CD14-positive monocyte (primary cell): ENCODE measurements around the gene FABP1. TPM values are rescaled to one million over a fixed set of nuclear protein-coding genes. Genes with fewer than 3 reads are reported as not detected.

Experiments used
- DNase-seq, 3 donors: peaks; one replicate each; pipeline ENCODE4 v3.0.0-alpha.2; 2011 to 2022
- H2AFZ ChIP-seq: 2 replicates; pipeline ENCODE4 v1.6.0; 2012; ENCODE audit warnings: mild to moderate bottlenecking, low read depth, low read length, inconsistent platforms; ENCODE audit not compliant: insufficient read depth, poor library complexity, severe bottlenecking
- H3K27ac ChIP-seq, 2 donors: 1 replicate in 1 of 2; 2 replicates in 1 of 2; pipeline ENCODE4 v1.5.1; 2012 to 2013; ENCODE audit warnings: low read length in 2 of 2, control low read depth in 1 of 2, inconsistent platforms in 1 of 2, low read depth in 1 of 2, mild to moderate bottlenecking in 1 of 2
- H3K27me3 ChIP-seq, 2 donors: one replicate each; pipeline versions ENCODE4 v1.6.0 to v1.6.1; 2011 to 2013; ENCODE audit warnings: low read length in 2 of 2; ENCODE audit not compliant: control insufficient read depth in 2 of 2, insufficient read depth in 2 of 2
- H3K36me3 ChIP-seq, 2 donors: replicated peaks in 1 of 2; 1 replicate in 1 of 2; 2 replicates in 1 of 2; pipeline versions ENCODE4 v1.5.1 to v1.6.1; 2012 to 2013; ENCODE audit warnings: low read length in 2 of 2, control low read depth in 1 of 2, inconsistent platforms in 1 of 2, mild to moderate bottlenecking in 1 of 2; ENCODE audit not compliant: insufficient read depth in 2 of 2, control insufficient read depth in 1 of 2
- H3K4me1 ChIP-seq, 2 donors: 1 replicate in 1 of 2; 2 replicates in 1 of 2; pipeline versions ENCODE4 v1.5.1 to v1.6.1; 2012 to 2013; ENCODE audit warnings: low read length in 2 of 2, control low read depth in 1 of 2, inconsistent platforms in 1 of 2, mild to moderate bottlenecking in 1 of 2, moderate library complexity in 1 of 2; ENCODE audit not compliant: insufficient read depth in 2 of 2, control insufficient read depth in 1 of 2
- H3K4me2 ChIP-seq: replicated peaks from 2 replicates; pipeline ENCODE3; 2012; ENCODE audit warnings: low read length, moderate library complexity, mild to moderate bottlenecking; ENCODE audit not compliant: poor library complexity, severe bottlenecking; ENCODE audit errors: extremely low read depth
- H3K4me3 ChIP-seq, 3 experiments: fragments of 200-600 bp in 1 of 3; sonication (generic) in 1 of 3; replicated peaks in 1 of 3; 1 replicate in 2 of 3; 2 replicates in 1 of 3; pipeline ENCODE4 v1.5.1; 2011 to 2013; ENCODE audit warnings: low read length in 3 of 3, mild to moderate bottlenecking in 3 of 3, control low read depth in 2 of 3, low read depth in 2 of 3, inconsistent platforms in 1 of 3, moderate library complexity in 1 of 3
- H3K79me2 ChIP-seq: 2 replicates; pipeline ENCODE4 v1.6.0; 2012; ENCODE audit warnings: mild to moderate bottlenecking, control low read depth, inconsistent platforms, low read length, moderate library complexity; ENCODE audit not compliant: insufficient read depth
- H3K9ac ChIP-seq: 2 replicates; pipeline ENCODE4 v1.6.0; 2017; ENCODE audit warnings: low read length, mild to moderate bottlenecking; ENCODE audit not compliant: insufficient read depth, poor library complexity, severe bottlenecking
- H3K9me3 ChIP-seq, 2 donors: replicated peaks in 1 of 2; 1 replicate in 1 of 2; 2 replicates in 1 of 2; pipeline versions ENCODE4 v1.5.1 to v1.6.1; 2012 to 2013; ENCODE audit warnings: low read length in 2 of 2, control low read depth in 1 of 2; ENCODE audit not compliant: control insufficient read depth in 1 of 2, insufficient read depth in 1 of 2
- H4K20me1 ChIP-seq: 2 replicates; pipeline ENCODE4 v1.6.0; 2012; ENCODE audit warnings: mild to moderate bottlenecking, low read length, control low read depth, moderate library complexity; ENCODE audit not compliant: insufficient read depth
- H3K27ac Mint-ChIP-seq, 7 donors: one replicate each; pipeline ENCODE4 v1.8.0; 2020; ENCODE audit warnings: mild to moderate bottlenecking in 7 of 7, mixed read lengths in 7 of 7, moderate library complexity in 6 of 7, inconsistent platforms in 2 of 7
- H3K27me3 Mint-ChIP-seq, 3 donors: one replicate each; pipeline ENCODE4 v1.8.0; 2021 to 2022; ENCODE audit warnings: low read depth in 3 of 3, mild to moderate bottlenecking in 3 of 3, mixed read lengths in 3 of 3, moderate library complexity in 3 of 3, inconsistent platforms in 1 of 3
- H3K36me3 Mint-ChIP-seq, 2 donors: one replicate each; pipeline ENCODE4 v1.8.0; 2020; ENCODE audit warnings: mixed read lengths in 2 of 2, inconsistent platforms in 1 of 2, mild to moderate bottlenecking in 1 of 2
- H3K4me1 Mint-ChIP-seq: one replicate; pipeline ENCODE4 v1.8.0; 2020; ENCODE audit warnings: mild to moderate bottlenecking, mixed read lengths
- H3K4me3 Mint-ChIP-seq, 2 donors: one replicate each; pipeline ENCODE4 v1.8.0; 2020; ENCODE audit warnings: mild to moderate bottlenecking in 2 of 2, mixed read lengths in 2 of 2, moderate library complexity in 1 of 2
- H3K9me3 Mint-ChIP-seq, 7 donors: one replicate each; pipeline ENCODE4 v1.8.0; 2020 to 2022; ENCODE audit warnings: mixed read lengths in 7 of 7, mild to moderate bottlenecking in 6 of 7, moderate library complexity in 6 of 7, inconsistent platforms in 2 of 7
- WGBS: methylation state at CpG from one replicate; pipeline ENCODE4 v1.1.5; 2013; ENCODE audit warnings: missing lambda C conversion rate; ENCODE audit not compliant: insufficient coverage; 5-methylcytosine and 5-hydroxymethylcytosine counted together
- intact Hi-C, 2 donors: fragments of 100-400 bp; cut with micrococcal nuclease; formaldehyde crosslinking; loops; one replicate each; pipeline versions ENCODE4 v1.15.0 to v1.15.1; 2023
- polyA plus RNA-seq, 3 donors: library from polyadenylated mRNA; depleted of rRNA in 1 of 3; unstranded in 2 of 3; stranded (reverse) in 1 of 3; fragments of 300-500 nt in 2 of 3; fragments of >200 nt in 1 of 3; fragmentation: Illumina TruSeq in 2 of 3; gene quantifications; 1 replicate in 2 of 3; 2 replicates in 1 of 3; pipeline ENCODE4 v1.2.3, GENCODE V29; 2012 to 2021
- TF ChIP-seq, protein P1 (sequence below): fragments of 200-600 bp; IDR thresholded peaks from one replicate; pipeline ENCODE4 v1.8.0; 2022; ENCODE audit warnings: antibody characterized with exemption, mild to moderate bottlenecking

Gene FABP1
- polyA plus RNA-seq, 3 donors, result not detected

GRCh38 chr2:88087763-88088162, 40.1 kb downstream of the FABP1 start:
- Histone ChIP-seq H2AFZ (no peak overlapping the region), H3K36me3 (no peaks in the 10 kb centered on the region), H3K79me2 (no peaks in the 10 kb centered on the region), H3K27ac (no peak overlapping the region), H3K9me3 (no peaks in the 10 kb centered on the region), H4K20me1 (no peaks in the 10 kb centered on the region), H3K27me3 (no peaks in the 10 kb centered on the region), H3K9ac (no peak overlapping the region), H3K4me2 (no peak overlapping the region), H3K4me3 (no peak overlapping the region), H3K4me1 (peaks cover 7 to 9% of the 10 kb centered on the region in 2 donors)
- TF ChIP-seq, protein P1, sequence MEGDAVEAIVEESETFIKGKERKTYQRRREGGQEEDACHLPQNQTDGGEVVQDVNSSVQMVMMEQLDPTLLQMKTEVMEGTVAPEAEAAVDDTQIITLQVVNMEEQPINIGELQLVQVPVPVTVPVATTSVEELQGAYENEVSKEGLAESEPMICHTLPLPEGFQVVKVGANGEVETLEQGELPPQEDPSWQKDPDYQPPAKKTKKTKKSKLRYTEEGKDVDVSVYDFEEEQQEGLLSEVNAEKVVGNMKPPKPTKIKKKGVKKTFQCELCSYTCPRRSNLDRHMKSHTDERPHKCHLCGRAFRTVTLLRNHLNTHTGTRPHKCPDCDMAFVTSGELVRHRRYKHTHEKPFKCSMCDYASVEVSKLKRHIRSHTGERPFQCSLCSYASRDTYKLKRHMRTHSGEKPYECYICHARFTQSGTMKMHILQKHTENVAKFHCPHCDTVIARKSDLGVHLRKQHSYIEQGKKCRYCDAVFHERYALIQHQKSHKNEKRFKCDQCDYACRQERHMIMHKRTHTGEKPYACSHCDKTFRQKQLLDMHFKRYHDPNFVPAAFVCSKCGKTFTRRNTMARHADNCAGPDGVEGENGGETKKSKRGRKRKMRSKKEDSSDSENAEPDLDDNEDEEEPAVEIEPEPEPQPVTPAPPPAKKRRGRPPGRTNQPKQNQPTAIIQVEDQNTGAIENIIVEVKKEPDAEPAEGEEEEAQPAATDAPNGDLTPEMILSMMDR, result no peak
- H3K36me3 Mint-ChIP-seq, result no peaks in the 10 kb centered on the region
- no peak overlapping the region for H3K4me3 Mint-ChIP-seq
- peaks cover 16% of the 10 kb centered on the region for H3K4me1 Mint-ChIP-seq
- intact Hi-C loops, result no loop called here
- WGBS, result 96% methylated on average over 9 of the region's 17 CpGs
- no peak overlapping the region for H3K27ac Mint-ChIP-seq
- DNase-seq, result no peak
- peaks cover 0 to 4% (median 1%) of the 10 kb centered on the region in 3 donors for H3K27me3 Mint-ChIP-seq
- H3K9me3 Mint-ChIP-seq, result peaks cover 0 to 3% (median 0%) of the 10 kb centered on the region in 7 donors

DNA sequence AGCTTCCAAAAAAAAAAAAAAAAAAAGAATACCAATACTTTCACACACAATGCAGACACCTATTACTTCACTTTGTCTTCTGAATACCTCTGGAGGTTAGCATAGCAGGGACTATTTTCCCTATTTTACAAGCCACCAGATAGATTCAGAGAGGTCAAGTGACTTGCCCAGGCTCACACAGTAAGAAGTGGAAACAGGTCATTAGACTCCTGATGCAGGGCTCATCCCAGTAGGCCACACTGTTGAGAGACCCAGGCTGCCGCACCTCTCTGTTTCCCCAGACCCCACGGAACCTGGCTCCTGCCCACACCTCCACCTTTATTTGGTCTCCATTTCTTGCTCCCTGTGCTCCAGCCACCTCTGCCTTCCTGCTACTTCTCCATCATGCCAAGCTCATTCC, 40.8 kb downstream of the FABP1 start:
- H3K27ac Mint-ChIP-seq, result no peak overlapping the region
- Histone ChIP-seq H2AFZ (no peak overlapping the region), H3K4me2 (no peak overlapping the region), H3K27me3 (no peaks in the 10 kb centered on the region), H3K4me1 (peaks cover 2 to 3% of the 10 kb centered on the region in 2 donors), H3K9me3 (no peaks in the 10 kb centered on the region), H3K36me3 (no peaks in the 10 kb centered on the region), H3K27ac (no peak overlapping the region), H3K79me2 (no peaks in the 10 kb centered on the region), H4K20me1 (no peaks in the 10 kb centered on the region), H3K9ac (no peak overlapping the region), H3K4me3 (no peak overlapping the region)
- peaks cover 9% of the 10 kb centered on the region for H3K4me1 Mint-ChIP-seq
- peaks cover 0 to 5% (median 1%) of the 10 kb centered on the region in 3 donors for H3K27me3 Mint-ChIP-seq
- H3K36me3 Mint-ChIP-seq, result no peaks in the 10 kb centered on the region
- H3K9me3 Mint-ChIP-seq, result peaks cover 0 to 3% (median 0%) of the 10 kb centered on the region in 7 donors
- WGBS, result 94% methylated on average over 2 of the region's 2 CpGs
- intact Hi-C loops, result no loop called here
- no peak for DNase-seq
- no peak overlapping the region for H3K4me3 Mint-ChIP-seq
- TF ChIP-seq, protein P1, result no peak
